ENCODE measurements around the gene FADS1.

FADS1 gene

DNA sequence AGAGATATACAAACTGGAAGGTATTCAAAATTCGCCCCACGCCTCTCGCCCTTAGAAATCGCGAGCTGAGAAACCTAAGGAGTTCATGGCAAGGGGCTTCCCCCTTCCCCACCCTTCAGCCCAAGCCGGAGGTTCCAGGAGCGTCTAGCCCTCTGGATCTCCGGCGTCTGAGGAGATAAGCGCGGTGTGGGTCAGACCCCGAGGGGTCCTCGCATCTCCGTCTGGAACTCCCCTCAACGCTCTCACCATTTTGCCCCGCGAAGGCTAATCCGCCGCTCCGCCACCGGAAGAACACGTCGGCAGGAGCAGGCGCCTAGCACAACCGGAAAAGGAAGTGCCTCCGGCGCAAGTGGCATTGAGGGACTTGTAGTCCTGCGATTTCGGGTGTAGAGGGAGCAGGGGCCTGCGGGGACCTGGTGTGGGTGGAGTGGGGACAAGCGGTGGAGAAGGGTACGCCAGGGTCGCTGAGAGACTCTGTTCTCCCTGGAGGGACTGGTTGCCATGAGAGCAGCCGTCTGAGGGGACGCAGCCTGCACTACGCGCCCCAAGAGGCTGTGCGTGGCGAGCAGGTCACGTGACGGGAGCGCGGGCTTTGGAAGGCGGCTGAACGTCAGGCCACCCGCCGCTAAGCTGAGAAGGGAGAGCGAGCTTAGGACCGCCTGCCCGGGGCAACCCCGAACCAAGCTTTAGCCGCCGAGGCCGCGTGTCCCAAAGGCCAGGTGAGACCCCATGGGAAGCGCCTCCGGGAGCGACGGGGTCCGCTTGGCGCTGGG is 24.3 kb downstream of the FADS1 start, which contains the start of the genes FEN1 and TMEM258:
Gene FEN1 (plus strand): TSS at position 602 of the 773 bp plus-strand sequence. CDS start 2,451 bp downstream, outside the sequence.
Gene TMEM258 (minus strand): TSS at position 290 of the 773 bp plus-strand sequence. CDS start 41 bp downstream, at position 249.
- TF ChIP-seq, protein P1, sequence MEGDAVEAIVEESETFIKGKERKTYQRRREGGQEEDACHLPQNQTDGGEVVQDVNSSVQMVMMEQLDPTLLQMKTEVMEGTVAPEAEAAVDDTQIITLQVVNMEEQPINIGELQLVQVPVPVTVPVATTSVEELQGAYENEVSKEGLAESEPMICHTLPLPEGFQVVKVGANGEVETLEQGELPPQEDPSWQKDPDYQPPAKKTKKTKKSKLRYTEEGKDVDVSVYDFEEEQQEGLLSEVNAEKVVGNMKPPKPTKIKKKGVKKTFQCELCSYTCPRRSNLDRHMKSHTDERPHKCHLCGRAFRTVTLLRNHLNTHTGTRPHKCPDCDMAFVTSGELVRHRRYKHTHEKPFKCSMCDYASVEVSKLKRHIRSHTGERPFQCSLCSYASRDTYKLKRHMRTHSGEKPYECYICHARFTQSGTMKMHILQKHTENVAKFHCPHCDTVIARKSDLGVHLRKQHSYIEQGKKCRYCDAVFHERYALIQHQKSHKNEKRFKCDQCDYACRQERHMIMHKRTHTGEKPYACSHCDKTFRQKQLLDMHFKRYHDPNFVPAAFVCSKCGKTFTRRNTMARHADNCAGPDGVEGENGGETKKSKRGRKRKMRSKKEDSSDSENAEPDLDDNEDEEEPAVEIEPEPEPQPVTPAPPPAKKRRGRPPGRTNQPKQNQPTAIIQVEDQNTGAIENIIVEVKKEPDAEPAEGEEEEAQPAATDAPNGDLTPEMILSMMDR (IDR thresholded peaks at IDR 0.05; ENCODE audit: low read depth, low read length, missing control alignments), result no peak
- peak; percentile 77 for DNase-seq (ENCODE audit: extremely low read depth, low read depth)
- peak within 1 kb of the TSS; percentile 99 for H3K4me3 ChIP-seq (replicated peaks; ENCODE audit: low read depth, low read length)

DNA sequence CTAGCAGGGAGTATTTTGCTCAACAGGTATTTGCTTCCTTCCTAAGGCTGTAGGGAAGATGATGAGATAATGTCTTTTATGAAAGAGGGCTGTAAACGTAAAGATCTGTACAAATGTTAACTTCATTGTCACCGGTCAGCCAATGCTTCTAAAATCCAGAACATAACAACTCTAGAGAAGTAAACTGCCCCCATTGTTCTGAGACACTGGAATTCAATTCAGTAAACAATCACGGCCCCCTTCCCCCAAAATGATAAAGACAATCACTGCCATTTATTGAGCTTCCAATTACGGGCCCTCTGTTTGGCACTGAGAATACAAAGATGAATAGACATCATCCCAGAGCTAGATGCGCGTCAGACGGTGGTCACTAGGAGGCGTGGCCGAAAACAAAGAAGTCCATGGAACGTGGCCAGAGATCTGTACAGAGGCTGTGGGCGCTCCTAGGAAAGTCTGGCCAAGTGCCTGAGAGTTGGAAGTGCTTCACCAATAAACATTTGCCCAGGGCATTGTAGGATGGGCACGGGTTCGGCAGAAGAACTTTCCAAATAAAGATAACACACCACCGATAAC is 25.0 kb downstream of the FADS1 start:
- H3K4me3 ChIP-seq (replicated peaks; ENCODE audit: low read depth, low read length), result peak overlapping the region; percentile 99
- DNase-seq (ENCODE audit: extremely low read depth, low read depth), result peak; percentile 73
- TF ChIP-seq, protein P1 (IDR thresholded peaks at IDR 0.05; ENCODE audit: low read depth, low read length, missing control alignments), result no peak

DNA sequence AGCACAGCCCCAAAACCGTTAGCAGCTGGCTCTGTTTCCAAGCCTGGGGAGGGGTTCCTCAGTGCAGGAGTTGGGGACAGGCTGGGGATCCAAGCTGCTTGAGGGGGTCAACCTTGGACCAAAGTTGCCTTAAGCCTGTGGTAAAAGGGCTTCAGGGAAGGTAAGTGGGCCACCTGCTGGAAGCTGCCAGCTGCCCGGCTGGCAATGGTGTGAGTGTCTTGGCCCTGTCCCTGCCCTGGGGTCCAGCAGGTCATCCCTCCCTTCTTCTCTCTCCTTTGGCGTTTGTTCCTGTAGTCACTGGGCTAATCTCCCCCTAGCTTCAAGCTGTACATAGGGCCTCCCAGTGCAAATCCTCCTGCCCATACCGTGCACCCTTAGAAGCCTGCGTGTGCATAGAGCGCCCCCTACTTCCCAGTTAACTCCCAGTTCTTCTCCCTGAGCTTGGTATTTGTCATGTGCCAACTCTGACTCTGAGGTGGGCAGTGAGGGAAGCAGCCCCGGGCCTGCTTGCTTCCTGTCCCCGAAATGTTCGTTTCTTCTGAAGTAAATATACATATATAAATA is 28.8 kb downstream of the FADS1 start:
- H3K4me3 ChIP-seq (replicated peaks; ENCODE audit: low read depth, low read length), result no peak overlapping the region
- TF ChIP-seq, protein P1 (IDR thresholded peaks at IDR 0.05; ENCODE audit: low read depth, low read length, missing control alignments), result peak; percentile 61
- peak; percentile 7 for DNase-seq (ENCODE audit: extremely low read depth, low read depth)

DNA sequence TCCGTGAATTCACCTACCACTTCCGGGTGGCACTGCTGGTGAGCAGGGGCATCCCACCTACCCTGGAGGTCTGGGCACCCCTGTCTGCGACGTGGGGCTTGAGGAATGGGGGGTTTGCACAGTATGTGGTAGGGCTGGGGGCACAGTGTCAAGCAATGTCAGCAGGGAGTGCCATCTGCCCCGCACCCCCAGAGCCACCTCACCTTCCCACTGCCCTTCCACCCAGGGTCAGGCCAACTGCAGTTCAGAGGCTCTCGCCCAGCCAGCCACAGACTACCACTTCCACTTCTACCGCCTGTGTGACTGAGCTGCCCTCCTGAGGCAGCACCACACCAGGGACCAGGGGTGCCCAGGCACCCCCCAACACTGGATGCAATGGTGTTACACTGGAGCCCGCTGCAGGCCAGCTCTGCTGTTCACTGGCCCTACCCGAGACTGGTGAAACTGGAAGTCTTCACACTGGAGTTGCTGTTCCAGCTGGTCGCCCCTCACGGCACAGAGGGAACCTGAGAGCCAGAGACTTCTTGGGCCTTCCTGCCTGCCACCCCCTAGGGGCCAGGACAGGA is 30.9 kb downstream of the FADS1 start:
- TF ChIP-seq, protein P1 (IDR thresholded peaks at IDR 0.05; ENCODE audit: low read depth, low read length, missing control alignments), result no peak
- no peak overlapping the region for H3K4me3 ChIP-seq (replicated peaks; ENCODE audit: low read depth, low read length)

DNA sequence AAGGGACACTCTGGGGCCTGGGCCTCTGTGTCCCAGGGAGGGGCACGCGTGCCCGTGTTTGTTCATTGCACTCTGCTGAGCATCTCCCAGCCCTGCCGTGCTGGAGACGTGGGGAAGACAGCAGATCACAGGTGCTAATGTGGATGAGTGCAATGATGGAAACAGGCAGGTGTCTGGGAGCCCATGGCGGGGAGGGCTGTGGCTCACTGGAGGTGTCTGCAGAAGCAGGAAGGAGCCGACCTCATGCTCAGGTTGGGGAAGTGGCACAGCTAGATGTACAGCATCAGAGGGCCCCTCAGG is 32.3 kb downstream of the FADS1 start:
- DNase-seq (ENCODE audit: extremely low read depth, low read depth), result no peak
- no peak overlapping the region for H3K4me3 ChIP-seq (replicated peaks; ENCODE audit: low read depth, low read length)
- TF ChIP-seq, protein P1 (IDR thresholded peaks at IDR 0.05; ENCODE audit: low read depth, low read length, missing control alignments), result no peak

More for the DNA sequence above, 30.9 kb downstream of the FADS1 start:
- DNase-seq (ENCODE audit: extremely low read depth, low read depth), result no peak

DNA sequence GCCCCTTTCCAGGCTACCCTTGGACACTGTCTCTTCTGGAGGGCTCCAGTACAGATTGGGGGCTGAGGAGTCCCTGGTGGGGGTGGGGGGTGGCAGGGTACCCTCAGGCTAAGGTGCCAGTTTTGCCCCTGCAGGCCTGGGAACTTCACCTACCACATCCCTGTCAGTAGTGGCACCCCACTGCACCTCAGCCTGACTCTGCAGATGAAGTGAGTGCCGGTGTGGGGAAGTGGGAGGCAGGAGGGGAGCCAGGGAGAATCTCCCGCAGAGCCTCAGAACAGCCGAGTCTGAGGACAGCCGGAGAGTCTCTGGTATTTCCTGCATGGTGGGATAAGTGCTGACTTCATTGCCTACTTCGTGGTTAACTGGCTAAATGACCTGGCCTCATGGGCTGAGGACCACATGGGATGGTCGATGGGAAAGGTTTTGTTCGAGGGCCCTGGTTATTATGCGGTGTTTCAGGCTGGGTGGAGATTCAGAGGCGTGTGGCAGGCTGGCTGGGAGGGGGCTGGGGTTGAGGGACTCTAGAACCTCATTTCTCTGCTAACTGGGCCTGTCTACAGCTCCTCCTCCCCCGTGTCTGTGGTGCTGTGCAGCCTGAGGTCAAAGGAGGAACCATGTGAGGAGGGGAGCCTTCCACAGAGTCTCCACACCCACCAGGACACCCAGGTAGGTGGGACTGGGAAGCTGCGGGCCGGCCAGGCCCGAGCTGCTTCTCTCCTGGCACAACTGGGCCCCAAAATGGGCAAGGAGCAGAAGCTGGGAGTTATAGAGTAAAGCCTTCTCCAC is 32.9 kb downstream of the FADS1 start:
- TF ChIP-seq, protein P1 (IDR thresholded peaks at IDR 0.05; ENCODE audit: low read depth, low read length, missing control alignments), result no peak
- DNase-seq (ENCODE audit: extremely low read depth, low read depth), result peak; percentile 14
- no peak overlapping the region for H3K4me3 ChIP-seq (replicated peaks; ENCODE audit: low read depth, low read length)

Data from HFF-Myc (cell line).